Measurements from ENCODE around the gene IGFALS.

DNA sequence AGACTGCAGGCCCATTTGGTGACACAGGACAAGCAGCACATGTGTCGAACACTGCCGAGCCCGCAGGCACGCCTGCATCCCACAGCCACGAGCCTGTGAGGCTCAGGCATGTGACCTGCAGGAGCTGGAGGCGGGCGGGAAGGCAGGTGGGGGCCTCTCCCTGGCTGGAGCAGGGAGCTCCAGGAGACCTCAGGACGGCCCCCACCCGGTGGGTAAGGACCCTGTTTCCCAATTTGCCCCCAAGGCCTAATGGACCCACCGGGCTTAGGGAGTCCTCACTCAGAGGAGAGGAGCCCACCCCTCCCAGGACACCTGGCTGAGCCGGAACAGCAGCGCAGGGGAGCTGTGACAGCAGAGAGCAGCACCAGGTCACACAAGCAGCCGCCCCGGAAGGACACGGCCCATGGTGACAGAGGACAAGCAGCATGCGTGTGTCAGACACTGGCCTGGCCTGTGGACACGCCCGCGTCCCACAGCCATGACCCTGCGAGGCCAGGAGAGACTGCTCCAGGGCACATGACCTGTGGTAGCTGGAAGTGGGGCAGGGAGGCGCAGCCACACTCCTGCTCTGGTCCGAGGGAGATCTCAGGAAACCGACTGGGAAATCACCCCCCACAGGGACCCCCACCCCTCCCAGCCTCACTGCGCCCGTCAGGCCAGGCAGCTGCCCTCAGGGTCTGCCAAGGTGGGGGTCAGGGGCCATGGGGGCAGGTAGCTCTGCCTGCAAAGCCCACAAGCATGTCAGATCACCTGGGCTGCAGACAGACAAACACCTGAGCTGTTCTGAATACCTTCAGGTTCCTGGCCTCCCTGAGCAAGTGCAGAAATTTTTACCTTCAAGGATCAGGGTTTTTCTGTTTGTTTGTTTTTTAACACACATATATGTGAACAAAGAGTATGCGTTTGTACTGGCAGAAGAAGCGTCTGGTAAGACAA lies 13.5 kb downstream of the IGFALS start:
- TF ChIP-seq, protein P1, sequence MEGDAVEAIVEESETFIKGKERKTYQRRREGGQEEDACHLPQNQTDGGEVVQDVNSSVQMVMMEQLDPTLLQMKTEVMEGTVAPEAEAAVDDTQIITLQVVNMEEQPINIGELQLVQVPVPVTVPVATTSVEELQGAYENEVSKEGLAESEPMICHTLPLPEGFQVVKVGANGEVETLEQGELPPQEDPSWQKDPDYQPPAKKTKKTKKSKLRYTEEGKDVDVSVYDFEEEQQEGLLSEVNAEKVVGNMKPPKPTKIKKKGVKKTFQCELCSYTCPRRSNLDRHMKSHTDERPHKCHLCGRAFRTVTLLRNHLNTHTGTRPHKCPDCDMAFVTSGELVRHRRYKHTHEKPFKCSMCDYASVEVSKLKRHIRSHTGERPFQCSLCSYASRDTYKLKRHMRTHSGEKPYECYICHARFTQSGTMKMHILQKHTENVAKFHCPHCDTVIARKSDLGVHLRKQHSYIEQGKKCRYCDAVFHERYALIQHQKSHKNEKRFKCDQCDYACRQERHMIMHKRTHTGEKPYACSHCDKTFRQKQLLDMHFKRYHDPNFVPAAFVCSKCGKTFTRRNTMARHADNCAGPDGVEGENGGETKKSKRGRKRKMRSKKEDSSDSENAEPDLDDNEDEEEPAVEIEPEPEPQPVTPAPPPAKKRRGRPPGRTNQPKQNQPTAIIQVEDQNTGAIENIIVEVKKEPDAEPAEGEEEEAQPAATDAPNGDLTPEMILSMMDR (IDR thresholded peaks at IDR 0.05; ENCODE audit: low read length): no peak
- TF ChIP-seq EZH2 (optimal IDR thresholded peaks at IDR 0.05; ENCODE audit: low read depth, low read length): no peak

Measured in MM.1S (cell line).